OCI-LY1 (cell line): ENCODE measurements around the gene ARL2BP.

Experiments used
- H2AFZ ChIP-seq: fragments of 200-600 bp; sonication (generic), shearing (Covaris generic); 2 replicates; pipeline ENCODE4 v1.6.0; 2014; ENCODE audit warnings: antibody characterized with exemption, mild to moderate bottlenecking, low read length
- H3F3A ChIP-seq: fragments of 200-600 bp; sonication (generic), shearing (Covaris generic); 2 replicates; pipeline ENCODE4 v1.6.0; 2014; ENCODE audit warnings: mild to moderate bottlenecking, antibody characterized with exemption, low read length, moderate library complexity; ENCODE audit not compliant: insufficient read depth
- H3K27ac ChIP-seq: fragments of 200-600 bp; sonication (generic); 2 replicates; pipeline ENCODE4 v1.5.1; 2014; ENCODE audit warnings: low read length, mixed run types, mild to moderate bottlenecking, low read depth; ENCODE audit not compliant: poor library complexity, severe bottlenecking
- H3K27me3 ChIP-seq: fragments of 200-600 bp; sonication (generic); 2 replicates; pipeline ENCODE4 v1.6.0; 2014; ENCODE audit warnings: antibody characterized with exemption, mild to moderate bottlenecking, low read length, moderate library complexity; ENCODE audit not compliant: insufficient read depth
- H3K36me3 ChIP-seq: fragments of 200-600 bp; sonication (generic); 2 replicates; pipeline ENCODE4 v1.6.1; 2014; ENCODE audit warnings: mild to moderate bottlenecking, antibody characterized with exemption, low read length, moderate library complexity, mixed read lengths; ENCODE audit not compliant: insufficient read depth
- H3K4me1 ChIP-seq: fragments of 200-600 bp; sonication (generic); 2 replicates; pipeline ENCODE4 v1.5.1; 2014; ENCODE audit warnings: mild to moderate bottlenecking, low read length, moderate library complexity; ENCODE audit not compliant: insufficient read depth, severe bottlenecking
- H3K4me2 ChIP-seq: fragments of 200-600 bp; sonication (generic), shearing (Covaris generic); 2 replicates; pipeline ENCODE4 v1.6.1; 2014; ENCODE audit warnings: low read length
- H3K4me3 ChIP-seq: fragments of 200-600 bp; sonication (generic); 2 replicates; pipeline ENCODE4 v1.5.1; 2014; ENCODE audit warnings: low read length, low read depth, mild to moderate bottlenecking, mixed read lengths; ENCODE audit not compliant: poor library complexity, severe bottlenecking
- H3K79me2 ChIP-seq: fragments of 200-600 bp; shearing (Covaris generic); 2 replicates; pipeline ENCODE4 v1.6.1; 2016; ENCODE audit warnings: mixed run types, low read length, mixed read lengths; ENCODE audit not compliant: insufficient read depth
- H3K9ac ChIP-seq: fragments of 200-600 bp; sonication (generic), shearing (Covaris generic); 2 replicates; pipeline ENCODE4 v1.6.1; 2014; ENCODE audit warnings: mild to moderate bottlenecking, low read length, mixed read lengths
- H3K9me2 ChIP-seq: fragments of 200-600 bp; sonication (generic), shearing (Covaris generic); 2 replicates; pipeline ENCODE4 v1.6.1; 2014; ENCODE audit warnings: low read depth, mild to moderate bottlenecking, low read length, mixed read lengths
- H3K9me3 ChIP-seq: fragments of 200-600 bp; shearing (Covaris generic); 2 replicates; pipeline ENCODE4 v1.6.1; 2014; ENCODE audit warnings: low read length, mixed read lengths
- H4K20me1 ChIP-seq: fragments of 200-600 bp; sonication (generic), shearing (Covaris generic); 2 replicates; pipeline ENCODE4 v1.6.0; 2016; ENCODE audit warnings: mild to moderate bottlenecking, low read length; ENCODE audit not compliant: insufficient read depth
- CTCF ChIP-seq: fragments of 200-600 bp; sonication (generic), shearing (Covaris generic); IDR thresholded peaks from 2 replicates; pipeline ENCODE4 v1.5.1; 2017; ENCODE audit warnings: mild to moderate bottlenecking, antibody characterized with exemption, low read length, moderate library complexity, mixed read lengths
- EZH2 ChIP-seq: fragments of 200-600 bp; sonication (generic), shearing (Covaris generic); IDR thresholded peaks from 2 replicates; pipeline ENCODE4 v1.8.0; 2017; ENCODE audit warnings: borderline replicate concordance, mixed run types, mild to moderate bottlenecking, antibody characterized with exemption, low read length, moderate library complexity, mixed read lengths

The ARL2BP gene

GRCh38 chr16:57235128-57236021 lies 9.7 kb upstream of the ARL2BP start:
- Histone ChIP-seq H4K20me1 (no peaks in the 10 kb centered on the region), H3K4me1 (peaks cover 27% of the 10 kb centered on the region), H3K27me3 (no peaks in the 10 kb centered on the region), H3K36me3 (peaks cover 69% of the 10 kb centered on the region), H3K4me3 (peak overlapping the region; percentile 17), H2AFZ (no peak overlapping the region), H3K9me3 (no peaks in the 10 kb centered on the region), H3K27ac (peak overlapping the region; percentile 93), H3K79me2 (no peaks in the 10 kb centered on the region), H3K9ac (peak overlapping the region; percentile 49), H3K4me2 (peak overlapping the region; percentile 50), H3K9me2 (no peaks in the 10 kb centered on the region), H3F3A (no peaks in the 10 kb centered on the region; the same call in 1 of the 2 replicates)
- TF ChIP-seq CTCF (no peak), EZH2 (no peak)

- H2AFZ ChIP-seq, result no peak overlapping the region
- peak overlapping the region; percentile 93 for H3K27ac ChIP-seq
Measured at GRCh38 chr16:57236022-57236350, 9.1 kb upstream of the ARL2BP start.

GRCh38 chr16:57238682-57239081 lies 6.4 kb upstream of the ARL2BP start:
- no peaks in the 10 kb centered on the region for H3K9me3 ChIP-seq
- peaks cover 39% of the 10 kb centered on the region for H3K36me3 ChIP-seq
- H2AFZ ChIP-seq, result no peak overlapping the region
- no peaks in the 10 kb centered on the region for H3K79me2 ChIP-seq
- H3K9ac ChIP-seq, result no peak overlapping the region
- H3K4me1 ChIP-seq, result peaks cover 38% of the 10 kb centered on the region
- H3K9me2 ChIP-seq, result no peaks in the 10 kb centered on the region
- no peaks in the 10 kb centered on the region; the same call in 1 of the 2 replicates for H3F3A ChIP-seq
- no peak overlapping the region for H3K4me3 ChIP-seq
- H4K20me1 ChIP-seq, result no peaks in the 10 kb centered on the region
- TF ChIP-seq CTCF (no peak), EZH2 (no peak)
- no peak overlapping the region for H3K27ac ChIP-seq
- H3K4me2 ChIP-seq, result no peak overlapping the region
- no peaks in the 10 kb centered on the region for H3K27me3 ChIP-seq

More at GRCh38 chr16:57236022-57236350, 9.1 kb upstream of the ARL2BP start:
- no peaks in the 10 kb centered on the region for H3K9me3 ChIP-seq
- no peaks in the 10 kb centered on the region for H3K79me2 ChIP-seq
- H3F3A ChIP-seq, result no peaks in the 10 kb centered on the region; the same call in 1 of the 2 replicates
- H3K36me3 ChIP-seq, result peaks cover 63% of the 10 kb centered on the region
- no peaks in the 10 kb centered on the region for H4K20me1 ChIP-seq
- H3K4me3 ChIP-seq, result peak overlapping the region; percentile 17
- TF ChIP-seq CTCF (no peak), EZH2 (no peak)
- H3K4me2 ChIP-seq, result peak overlapping the region; percentile 50
- no peaks in the 10 kb centered on the region for H3K9me2 ChIP-seq
- H3K4me1 ChIP-seq, result peaks cover 33% of the 10 kb centered on the region
- no peaks in the 10 kb centered on the region for H3K27me3 ChIP-seq
- no peak overlapping the region; the same call in 1 of the 2 replicates for H3K9ac ChIP-seq
